SK-N-SH (cell line): ENCODE data around the gene IL1RAP. TPM values are rescaled to one million over a fixed set of nuclear protein-coding genes. Genes with fewer than 3 reads are reported as not detected.

Experiments
- CTCF ChIA-PET: fragments of 300-600, 350-600 bp; formaldehyde crosslinking; extraction: SDS; loops from one replicate; lab custom pipeline; 2021; lab: Yijun Ruan, JAX
- POLR2A ChIA-PET: fragments of 350-600 bp; sonication (Branson Sonifier 250); formaldehyde crosslinking; extraction: SDS; loops from one replicate; lab custom pipeline; 2020; ENCODE audit warnings: antibody characterized with exemption, inconsistent platforms; lab: Yijun Ruan, JAX
- DNase-seq: peaks from one replicate; pipeline ENCODE4 v3.0.0; 2012
- H2AFZ ChIP-seq: fragments of 200-600 bp; sonication (generic); 2 replicates; pipeline ENCODE4 v1.8.1; 2016; ENCODE audit warnings: antibody characterized with exemption, mild to moderate bottlenecking, low read depth
- H3F3A ChIP-seq: fragments of 200-600 bp; sonication (generic); replicated peaks from 2 replicates; pipeline ENCODE3; 2016; ENCODE audit warnings: antibody characterized with exemption, mild to moderate bottlenecking; ENCODE audit not compliant: insufficient read depth
- H3K27ac ChIP-seq, 2 experiments: fragments of 200-500 bp in 1 of 2; fragments of 200-600 bp in 1 of 2; sonication (Bioruptor generic) in 1 of 2; sonication (generic), shearing (Covaris generic) in 1 of 2; 2 replicates each; pipeline versions ENCODE4 v1.5.1 to v1.6.1; 2014 to 2016; ENCODE audit warnings: low read depth in 2 of 2, inconsistent platforms in 1 of 2, low read length in 1 of 2, mild to moderate bottlenecking in 1 of 2, mixed read lengths in 1 of 2
- H3K27me3 ChIP-seq: fragments of 200-600 bp; sonication (generic), shearing (Covaris generic); 2 replicates; pipeline ENCODE4 v1.6.1; 2016; ENCODE audit warnings: mixed run types; ENCODE audit not compliant: insufficient read depth
- H3K36me3 ChIP-seq, 2 experiments: fragments of 200-500 bp in 1 of 2; fragments of 200-600 bp in 1 of 2; sonication (Bioruptor generic) in 1 of 2; sonication (generic) in 1 of 2; replicated peaks in 1 of 2; 2 replicates each; pipeline versions ENCODE3 to v1.5.1; 2014 to 2016; ENCODE audit warnings: low read length in 1 of 2, mild to moderate bottlenecking in 1 of 2; ENCODE audit not compliant: insufficient read depth in 2 of 2, control insufficient read depth in 1 of 2
- H3K4me1 ChIP-seq, 2 experiments: fragments of 200-500 bp in 1 of 2; fragments of 200-600 bp in 1 of 2; sonication (Bioruptor generic) in 1 of 2; sonication (generic), shearing (Covaris generic) in 1 of 2; 2 replicates each; pipeline versions ENCODE4 v1.5.1 to v1.6.1; 2014 to 2016; ENCODE audit warnings: low read depth in 1 of 2, low read length in 1 of 2, mixed run types in 1 of 2; ENCODE audit not compliant: insufficient read depth in 2 of 2, control insufficient read depth in 1 of 2
- H3K4me2 ChIP-seq: fragments of 200-600 bp; sonication (generic), shearing (Covaris generic); 2 replicates; pipeline ENCODE4 v1.6.1; 2017; ENCODE audit warnings: mixed run types
- H3K4me3 ChIP-seq, 2 experiments: fragments of 200-500 bp in 1 of 2; fragments of 200-600 bp in 1 of 2; sonication (Bioruptor generic) in 1 of 2; sonication (generic), shearing (Covaris generic) in 1 of 2; 2 replicates each; pipeline versions ENCODE4 v1.5.1 to v1.8.1; 2014 to 2016; ENCODE audit warnings: low read depth in 2 of 2, inconsistent platforms in 1 of 2, low read length in 1 of 2, mild to moderate bottlenecking in 1 of 2, mixed read lengths in 1 of 2, moderate library complexity in 1 of 2
- H3K79me2 ChIP-seq: fragments of 200-600 bp; sonication (generic); 2 replicates; pipeline ENCODE4 v1.8.1; 2017; ENCODE audit warnings: mild to moderate bottlenecking; ENCODE audit not compliant: insufficient read depth
- H3K9ac ChIP-seq: fragments of 200-600 bp; sonication (generic); 2 replicates; pipeline ENCODE4 v1.6.1; 2017; ENCODE audit warnings: mixed run types
- H3K9me2 ChIP-seq: fragments of 200-600 bp; sonication (generic); 2 replicates; pipeline ENCODE4 v1.6.1; 2017; ENCODE audit warnings: mixed run types
- H3K9me3 ChIP-seq: fragments of 200-600 bp; sonication (generic); 2 replicates; pipeline ENCODE4 v1.6.1; 2017; ENCODE audit warnings: mixed run types, mild to moderate bottlenecking, moderate library complexity
- H4K20me1 ChIP-seq: fragments of 200-600 bp; sonication (generic); 2 replicates; pipeline ENCODE4 v1.6.1; 2017; ENCODE audit warnings: mild to moderate bottlenecking, mixed run types; ENCODE audit not compliant: insufficient read depth
- FOXM1 ChIP-seq: IDR thresholded peaks from 2 replicates; pipeline ENCODE4 v1.4.0; 2012; ENCODE audit warnings: low read depth, mild to moderate bottlenecking
- GABPA ChIP-seq: IDR thresholded peaks from 2 replicates; pipeline ENCODE4 v1.4.0; 2012; ENCODE audit warnings: low read depth, mild to moderate bottlenecking
- MXI1 ChIP-seq: IDR thresholded peaks from 2 replicates; pipeline ENCODE4 v1.6.1; 2012; ENCODE audit warnings: mild to moderate bottlenecking, low read depth, low read length, improper control_type of control experiment
- NRF1 ChIP-seq: IDR thresholded peaks from 2 replicates; pipeline ENCODE4 v1.6.1; 2012; ENCODE audit warnings: low read depth, mild to moderate bottlenecking, low read length
- POLR2AphosphoS5 ChIP-seq: IDR thresholded peaks from 2 replicates; pipeline ENCODE4 v1.6.1; 2012; ENCODE audit warnings: low read depth, low read length
- RAD21 ChIP-seq: IDR thresholded peaks from 2 replicates; pipeline ENCODE4 v1.6.1; 2012; ENCODE audit warnings: mild to moderate bottlenecking, low read length
- TCF12 ChIP-seq: IDR thresholded peaks from 2 replicates; pipeline ENCODE4 v1.4.0; 2012
- TEAD4 ChIP-seq: IDR thresholded peaks from 2 replicates; pipeline ENCODE4 v1.4.0; 2012; ENCODE audit warnings: mild to moderate bottlenecking, borderline replicate concordance; ENCODE audit not compliant: insufficient read depth
- WGBS: methylation state at CpG from one replicate; pipeline ENCODE4 v1.1.6; 2017; ENCODE audit warnings: low lambda C conversion rate; 5-methylcytosine and 5-hydroxymethylcytosine counted together
- polyA plus RNA-seq, 3 experiments: library from polyadenylated mRNA; depleted of rRNA; stranded (reverse); fragments of >200 nt; gene quantifications; 2 replicates each; pipeline ENCODE4 v1.2.3, GENCODE V29; 2012
- TF ChIP-seq, protein P1 (sequence below): IDR thresholded peaks from 2 replicates; pipeline ENCODE4 v1.4.0; 2012; ENCODE audit warnings: low read depth, borderline replicate concordance
- TF ChIP-seq, protein P2 (sequence below): fragments of 150-350 bp; IDR thresholded peaks from 2 replicates; pipeline ENCODE4 v1.6.1; 2017; ENCODE audit warnings: antibody characterized with exemption, low read length, low read depth, borderline replicate concordance
- TF ChIP-seq, protein P3 (sequence below): IDR thresholded peaks from 2 replicates; pipeline ENCODE4 v1.4.0; 2012; ENCODE audit warnings: low read depth
- TF ChIP-seq, protein P4 (sequence below): IDR thresholded peaks from 2 replicates; pipeline ENCODE4; 2012

The IL1RAP gene
- polyA plus RNA-seq, 1 of the 3 experiments (the other 2 are of a cell fraction): 7.6 TPM

DNA sequence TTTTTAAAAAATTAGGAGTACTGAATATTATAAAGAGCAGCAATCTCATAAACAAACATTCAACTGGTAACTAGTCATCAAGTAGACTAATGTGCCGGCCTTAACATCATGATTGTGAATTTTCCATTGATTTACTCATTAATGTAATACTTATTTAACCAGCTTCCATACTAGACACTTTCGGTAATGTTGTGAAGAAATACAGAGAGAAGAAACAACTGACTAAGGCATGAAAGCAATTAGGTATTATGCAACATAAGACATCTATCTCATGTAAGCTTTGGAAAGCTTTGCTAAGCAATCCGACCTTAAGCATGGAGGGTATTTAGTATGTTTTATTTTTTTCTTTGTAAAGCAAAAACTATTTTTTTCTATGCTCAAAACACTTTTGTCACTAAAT lies 108.0 kb downstream of the IL1RAP start (continued):
- TF ChIP-seq, protein P1, sequence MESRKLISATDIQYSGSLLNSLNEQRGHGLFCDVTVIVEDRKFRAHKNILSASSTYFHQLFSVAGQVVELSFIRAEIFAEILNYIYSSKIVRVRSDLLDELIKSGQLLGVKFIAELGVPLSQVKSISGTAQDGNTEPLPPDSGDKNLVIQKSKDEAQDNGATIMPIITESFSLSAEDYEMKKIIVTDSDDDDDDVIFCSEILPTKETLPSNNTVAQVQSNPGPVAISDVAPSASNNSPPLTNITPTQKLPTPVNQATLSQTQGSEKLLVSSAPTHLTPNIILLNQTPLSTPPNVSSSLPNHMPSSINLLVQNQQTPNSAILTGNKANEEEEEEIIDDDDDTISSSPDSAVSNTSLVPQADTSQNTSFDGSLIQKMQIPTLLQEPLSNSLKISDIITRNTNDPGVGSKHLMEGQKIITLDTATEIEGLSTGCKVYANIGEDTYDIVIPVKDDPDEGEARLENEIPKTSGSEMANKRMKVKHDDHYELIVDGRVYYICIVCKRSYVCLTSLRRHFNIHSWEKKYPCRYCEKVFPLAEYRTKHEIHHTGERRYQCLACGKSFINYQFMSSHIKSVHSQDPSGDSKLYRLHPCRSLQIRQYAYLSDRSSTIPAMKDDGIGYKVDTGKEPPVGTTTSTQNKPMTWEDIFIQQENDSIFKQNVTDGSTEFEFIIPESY: no peak
- TF ChIP-seq RAD21: no peak
- TF ChIP-seq, protein P2, sequence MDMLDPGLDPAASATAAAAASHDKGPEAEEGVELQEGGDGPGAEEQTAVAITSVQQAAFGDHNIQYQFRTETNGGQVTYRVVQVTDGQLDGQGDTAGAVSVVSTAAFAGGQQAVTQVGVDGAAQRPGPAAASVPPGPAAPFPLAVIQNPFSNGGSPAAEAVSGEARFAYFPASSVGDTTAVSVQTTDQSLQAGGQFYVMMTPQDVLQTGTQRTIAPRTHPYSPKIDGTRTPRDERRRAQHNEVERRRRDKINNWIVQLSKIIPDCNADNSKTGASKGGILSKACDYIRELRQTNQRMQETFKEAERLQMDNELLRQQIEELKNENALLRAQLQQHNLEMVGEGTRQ: no peak

DNA sequence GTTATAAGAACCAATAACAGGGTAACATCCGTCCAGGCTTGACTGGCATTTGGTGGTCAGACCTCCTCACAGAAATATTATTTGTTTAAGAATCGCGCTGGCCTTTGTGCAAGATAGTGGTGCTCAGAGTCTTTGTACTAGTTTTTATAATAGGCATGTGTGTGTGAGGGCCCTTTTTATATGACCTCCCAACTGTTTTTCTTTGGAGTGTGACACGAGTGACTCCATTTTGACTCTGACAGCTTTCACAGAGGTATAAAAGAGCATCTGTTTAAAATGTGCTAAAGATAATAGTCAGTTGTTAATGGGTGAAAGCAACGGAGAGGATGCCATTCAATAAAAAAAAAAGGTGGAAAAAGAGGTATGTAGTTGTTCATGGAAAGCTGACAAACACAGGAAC lies 110.4 kb downstream of the IL1RAP start:
- Histone ChIP-seq H3K9me3 (no peaks in the 10 kb centered on the region), H3K27ac (no peak overlapping the region), H3K79me2 (no peaks in the 10 kb centered on the region), H4K20me1 (no peaks in the 10 kb centered on the region), H3K9ac (no peak overlapping the region), H3K4me1 (peaks cover 0 to 10% of the 10 kb centered on the region in 2 experiments; a peak in 1 of 4 replicates), H3K36me3 (peaks cover 0 to 12% of the 10 kb centered on the region in 2 experiments), H3K4me3 (no peak overlapping the region), H2AFZ (no peak overlapping the region), H3K4me2 (no peak overlapping the region), H3K9me2 (no peaks in the 10 kb centered on the region), H3K27me3 (no peaks in the 10 kb centered on the region), H3F3A (peaks cover 3% of the 10 kb centered on the region)
- ChIA-PET CTCF (no interaction called here), POLR2A (no interaction called here)
- TF ChIP-seq NRF1: no peak
- DNase-seq: no peak
- WGBS: 18% methylated on average over 5 of the region's 5 CpGs

DNA sequence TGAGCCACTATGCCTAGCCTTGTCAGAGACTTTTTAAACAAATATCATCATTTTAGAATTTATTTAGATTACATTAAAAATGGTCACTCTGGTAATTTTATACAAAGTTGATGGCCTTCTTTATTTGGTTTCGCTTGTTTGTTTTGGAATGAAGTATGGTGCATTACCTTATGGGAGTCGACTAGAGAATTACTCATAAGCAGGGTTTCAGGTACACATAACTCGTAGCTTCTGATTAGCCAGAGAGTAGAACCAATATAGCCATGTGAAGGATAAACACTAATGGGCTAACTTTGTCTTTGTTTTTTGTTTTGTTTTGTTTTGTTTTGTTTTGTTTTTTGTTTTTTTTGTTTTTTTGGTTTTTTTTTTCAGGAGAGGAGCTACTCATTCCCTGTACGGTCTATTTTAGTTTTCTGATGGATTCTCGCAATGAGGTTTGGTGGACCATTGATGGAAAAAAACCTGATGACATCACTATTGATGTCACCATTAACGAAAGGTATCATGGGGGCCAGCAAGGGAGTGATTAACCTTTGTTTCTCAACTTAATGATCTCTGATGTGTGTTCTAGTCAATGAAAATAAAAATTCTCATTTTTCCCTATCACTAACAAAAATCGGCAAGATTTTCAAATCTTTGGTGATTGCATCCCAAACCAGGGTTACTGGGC lies 113.2 kb downstream of the IL1RAP start:
- TF ChIP-seq TCF12 (no peak), GABPA (no peak), FOXM1 (no peak), NRF1 (no peak), MXI1 (no peak), POLR2AphosphoS5 (no peak), TEAD4 (no peak)
- TF ChIP-seq, protein P3, sequence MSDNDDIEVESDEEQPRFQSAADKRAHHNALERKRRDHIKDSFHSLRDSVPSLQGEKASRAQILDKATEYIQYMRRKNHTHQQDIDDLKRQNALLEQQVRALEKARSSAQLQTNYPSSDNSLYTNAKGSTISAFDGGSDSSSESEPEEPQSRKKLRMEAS: no peak
- TF ChIP-seq, protein P4, sequence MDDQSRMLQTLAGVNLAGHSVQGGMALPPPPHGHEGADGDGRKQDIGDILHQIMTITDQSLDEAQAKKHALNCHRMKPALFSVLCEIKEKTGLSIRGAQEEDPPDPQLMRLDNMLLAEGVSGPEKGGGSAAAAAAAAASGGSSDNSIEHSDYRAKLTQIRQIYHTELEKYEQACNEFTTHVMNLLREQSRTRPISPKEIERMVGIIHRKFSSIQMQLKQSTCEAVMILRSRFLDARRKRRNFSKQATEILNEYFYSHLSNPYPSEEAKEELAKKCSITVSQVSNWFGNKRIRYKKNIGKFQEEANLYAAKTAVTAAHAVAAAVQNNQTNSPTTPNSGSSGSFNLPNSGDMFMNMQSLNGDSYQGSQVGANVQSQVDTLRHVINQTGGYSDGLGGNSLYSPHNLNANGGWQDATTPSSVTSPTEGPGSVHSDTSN: no peak
- TF ChIP-seq, protein P2: no peak
- no peak overlapping the region for H3K4me3 ChIP-seq
- no peak overlapping the region for H3K27ac ChIP-seq
- H3K27me3 ChIP-seq: no peaks in the 10 kb centered on the region
- H3K9me2 ChIP-seq: no peaks in the 10 kb centered on the region
- H4K20me1 ChIP-seq: no peaks in the 10 kb centered on the region
- no peak overlapping the region for H3K4me2 ChIP-seq
- CTCF ChIA-PET: no interaction called here
- H3K4me1 ChIP-seq: no peaks in the 10 kb centered on the region
- POLR2A ChIA-PET: no interaction called here
- H3K9ac ChIP-seq: no peak overlapping the region
- no peak for DNase-seq
- 24% methylated on average over 7 of the region's 7 CpGs for WGBS
- peaks cover 0 to 9% of the 10 kb centered on the region in 2 experiments for H3K36me3 ChIP-seq
- no peaks in the 10 kb centered on the region for H3F3A ChIP-seq
- no peaks in the 10 kb centered on the region for H3K9me3 ChIP-seq
- no peak overlapping the region for H2AFZ ChIP-seq
- H3K79me2 ChIP-seq: no peaks in the 10 kb centered on the region
